Activated T-helper 1 cell treated with Interleukin-2 at 50 U/mL for 16 hours (primary cell): ENCODE results near the gene CELF4.

Source experiments
- DNase-seq: peaks from one replicate; pipeline ENCODE4 v3.0.0-alpha.2; 2020; ENCODE audit warnings: low read depth

The CELF4 gene

DNA sequence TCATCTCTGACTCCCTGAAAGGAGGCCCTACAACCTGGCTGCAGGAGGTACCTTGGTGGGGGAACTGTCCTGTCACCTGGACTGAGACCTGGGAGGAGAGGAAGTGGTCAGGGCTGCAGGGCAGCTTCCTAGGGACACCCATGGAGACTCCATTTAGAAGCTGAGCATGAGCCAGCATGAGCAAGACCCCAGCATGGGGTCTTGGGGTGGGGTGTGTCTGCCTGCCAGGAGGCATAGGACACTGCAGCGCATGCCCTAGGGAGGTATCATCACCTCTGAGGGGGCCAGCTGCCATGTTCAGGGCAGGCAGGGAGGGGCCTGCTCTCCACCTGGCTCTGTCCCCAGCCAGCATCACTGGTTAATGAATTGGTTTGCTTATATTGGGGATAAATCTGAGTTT is 249.7 kb downstream of the CELF4 start:
- DNase-seq = no peak

DNA sequence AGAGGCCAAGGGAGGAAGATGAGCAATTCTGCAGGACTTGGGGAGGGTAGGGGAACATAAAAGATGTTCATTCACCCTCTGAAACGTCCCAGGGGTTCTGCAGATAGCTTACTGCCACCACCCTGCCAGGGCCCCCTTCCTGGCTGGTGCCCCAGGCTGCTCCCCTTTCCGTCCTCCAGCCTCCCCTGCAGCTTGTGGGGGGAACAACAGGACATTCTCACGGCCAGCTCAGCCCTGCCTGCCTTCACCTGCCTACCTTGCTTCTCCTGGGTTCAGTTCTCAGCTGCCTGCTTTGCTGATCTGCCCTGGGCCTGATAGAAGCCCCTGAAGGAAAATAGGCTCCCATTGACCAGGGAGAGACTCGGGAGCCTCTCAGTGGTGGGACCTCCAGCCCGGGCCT is 251.1 kb downstream of the CELF4 start:
- DNase-seq = no peak

DNA sequence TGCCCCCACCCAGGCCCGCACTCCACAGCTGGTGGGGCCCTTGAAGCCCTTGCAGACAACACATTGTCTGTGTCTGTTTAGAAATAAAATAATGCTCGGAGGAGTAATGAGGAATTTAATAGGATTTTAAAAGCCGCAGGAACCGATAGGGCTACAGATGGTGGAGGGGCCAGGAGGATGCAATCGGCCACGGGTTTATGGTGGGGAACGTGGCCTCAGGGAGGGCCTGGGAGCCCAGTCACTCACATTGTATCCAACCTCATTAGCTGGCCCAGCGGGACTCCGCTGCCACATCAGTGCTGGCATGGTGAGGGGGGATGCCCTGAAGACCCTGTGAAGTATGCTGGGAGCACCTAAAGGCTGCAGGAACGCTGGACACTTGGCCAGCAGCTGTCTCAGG is 252.0 kb downstream of the CELF4 start:
- no peak for DNase-seq

DNA sequence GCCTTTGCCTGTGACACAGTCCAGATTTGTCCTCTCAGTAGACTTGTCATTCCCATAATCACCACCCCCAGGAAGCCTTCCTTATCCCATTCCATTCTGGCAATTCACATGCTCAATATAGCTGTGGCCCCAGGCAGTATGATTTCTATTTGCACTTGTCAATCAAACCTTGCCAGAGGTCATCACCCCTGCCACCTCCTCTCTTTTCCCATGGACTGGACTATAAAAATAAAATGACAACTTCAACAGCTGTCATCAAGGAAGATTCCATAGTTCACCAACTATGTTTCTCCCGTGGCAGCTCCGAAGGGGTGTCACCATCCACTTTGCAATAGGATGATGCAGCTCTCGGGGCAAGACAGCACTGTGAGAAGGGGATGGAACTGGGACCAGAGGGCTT is 255.7 kb downstream of the CELF4 start:
- DNase-seq = no peak

GRCh38 chr18:37309059-37309458 is 256.5 kb downstream of the CELF4 start:
- DNase-seq = no peak

DNA sequence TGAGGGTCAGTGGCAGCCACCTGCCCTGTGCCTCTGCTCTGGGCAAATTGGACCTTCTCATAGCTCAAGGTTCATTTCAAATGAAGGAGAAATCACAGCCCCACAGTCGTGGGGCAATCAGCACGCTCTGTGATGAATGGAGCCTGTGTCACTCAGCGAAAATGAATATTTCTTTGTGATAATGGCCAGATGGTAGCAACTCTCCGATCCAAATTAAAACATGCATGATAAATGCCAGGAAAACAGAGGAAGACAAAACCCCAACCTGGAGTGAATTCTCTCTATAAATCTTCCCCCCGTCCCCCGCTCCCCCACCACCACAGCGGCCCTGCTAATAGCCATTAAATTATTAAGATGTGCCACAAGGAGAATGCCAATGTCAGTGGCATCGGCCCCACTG is 258.4 kb downstream of the CELF4 start:
- DNase-seq = no peak

DNA sequence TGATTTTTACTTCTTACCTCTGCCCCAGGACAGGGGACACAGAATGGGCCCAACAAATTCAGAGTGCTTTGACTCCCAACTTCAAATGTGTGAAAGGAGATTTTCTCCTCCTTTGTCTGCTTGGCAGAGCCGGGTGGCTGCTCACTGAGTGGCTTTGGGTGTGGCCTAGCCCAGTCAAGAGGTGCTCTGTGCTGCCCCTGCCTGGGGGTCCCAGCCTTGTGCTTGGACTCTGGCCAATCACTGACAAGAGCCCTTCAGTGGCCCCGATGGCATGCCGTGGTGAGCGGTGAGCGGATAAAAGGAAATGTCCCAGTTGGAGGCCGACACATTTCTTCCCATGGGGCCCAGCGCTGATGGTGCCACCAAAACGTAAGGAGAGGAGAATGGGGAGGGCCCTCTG is 259.2 kb downstream of the CELF4 start:
- no peak for DNase-seq

- DNase-seq = no peak
These were observed 260.5 kb downstream of the CELF4 start for GRCh38 chr18:37305066-37305465.

DNA sequence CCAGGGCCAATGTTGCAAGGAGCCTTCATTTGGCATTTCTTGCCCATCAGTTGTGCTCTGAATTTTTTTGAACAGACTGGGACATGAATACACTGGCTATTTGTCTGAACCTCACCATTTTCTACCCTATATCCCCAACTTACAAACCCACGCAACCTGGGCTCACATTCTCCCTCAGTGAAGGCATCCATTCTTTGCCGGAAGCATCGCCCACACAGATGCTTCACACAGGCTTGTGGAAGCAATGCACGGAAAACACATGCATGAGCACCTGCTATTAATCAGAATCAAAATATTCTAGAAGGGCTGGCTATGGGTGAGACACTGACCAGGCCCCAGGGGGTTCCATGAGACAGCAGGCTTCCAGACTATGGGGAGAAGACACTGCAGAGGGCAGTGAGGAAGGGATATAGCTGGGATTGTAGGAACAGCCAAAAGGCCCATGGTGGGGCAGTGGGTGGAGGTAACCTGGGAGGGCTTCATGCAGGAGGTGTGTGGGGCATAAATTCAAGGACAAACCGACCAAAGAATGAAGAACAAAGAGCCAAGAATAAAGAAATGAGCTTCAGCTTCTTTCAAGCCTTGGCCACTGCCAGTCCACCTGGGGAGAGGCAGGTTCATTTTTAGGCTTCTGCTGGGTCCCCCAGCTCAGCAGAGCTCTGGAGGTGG is 261.5 kb downstream of the CELF4 start:
- no peak for DNase-seq

- DNase-seq = no peak
These were observed 262.6 kb downstream of the CELF4 start for GRCh38 chr18:37303009-37303408.

GRCh38 chr18:37302519-37302918 is 263.1 kb downstream of the CELF4 start:
- DNase-seq = no peak

- no peak for DNase-seq
These were observed 265.9 kb downstream of the CELF4 start for GRCh38 chr18:37299471-37300304.

DNA sequence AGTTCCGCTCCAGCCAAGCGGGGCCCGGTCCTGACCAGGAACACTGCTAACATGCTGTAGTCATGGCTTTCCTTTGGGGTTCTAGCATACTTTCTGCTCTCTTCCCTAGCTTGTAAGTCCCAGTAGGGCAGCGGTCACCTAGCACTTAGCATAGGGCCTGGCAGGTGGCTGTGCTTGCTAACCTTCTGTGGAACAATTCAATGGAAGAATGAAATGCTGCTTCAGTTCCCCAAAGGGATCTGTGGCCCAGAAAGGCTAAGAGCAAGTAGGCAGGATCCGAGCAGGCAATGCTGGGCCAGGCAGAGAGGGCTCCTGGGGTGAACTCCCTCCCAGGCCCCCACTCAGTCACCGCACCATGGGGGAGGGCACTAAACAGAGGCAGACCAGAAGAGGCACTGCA is 266.8 kb downstream of the CELF4 start:
- no peak for DNase-seq

GRCh38 chr18:37297106-37297505 is 268.5 kb downstream of the CELF4 start:
- no peak for DNase-seq

DNA sequence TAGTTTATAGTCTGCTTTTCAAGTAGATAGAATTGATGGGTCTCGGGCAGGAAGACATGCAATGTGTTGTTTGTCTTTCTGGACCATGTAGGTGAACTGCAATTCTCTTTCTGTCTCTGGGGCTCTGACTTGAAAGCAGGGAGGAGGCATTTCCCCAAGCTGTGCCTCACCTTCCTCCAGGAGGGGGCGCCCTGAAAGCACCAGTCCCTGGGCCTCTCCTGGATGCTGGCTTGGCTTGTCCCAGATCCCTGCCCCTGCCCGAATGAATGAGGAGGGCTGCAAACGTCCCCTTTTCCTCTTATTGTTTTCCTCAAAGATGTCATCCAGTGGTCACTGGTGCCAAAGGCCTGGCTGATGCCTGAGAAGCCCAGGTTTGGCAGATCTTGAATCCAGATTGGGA is 270.6 kb downstream of the CELF4 start:
- DNase-seq = no peak

GRCh38 chr18:37293359-37293758 is 272.2 kb downstream of the CELF4 start:
- DNase-seq = no peak

GRCh38 chr18:37289423-37289822 is 276.2 kb downstream of the CELF4 start:
- no peak for DNase-seq

GRCh38 chr18:37287601-37288000 is 278.0 kb downstream of the CELF4 start:
- no peak for DNase-seq

DNA sequence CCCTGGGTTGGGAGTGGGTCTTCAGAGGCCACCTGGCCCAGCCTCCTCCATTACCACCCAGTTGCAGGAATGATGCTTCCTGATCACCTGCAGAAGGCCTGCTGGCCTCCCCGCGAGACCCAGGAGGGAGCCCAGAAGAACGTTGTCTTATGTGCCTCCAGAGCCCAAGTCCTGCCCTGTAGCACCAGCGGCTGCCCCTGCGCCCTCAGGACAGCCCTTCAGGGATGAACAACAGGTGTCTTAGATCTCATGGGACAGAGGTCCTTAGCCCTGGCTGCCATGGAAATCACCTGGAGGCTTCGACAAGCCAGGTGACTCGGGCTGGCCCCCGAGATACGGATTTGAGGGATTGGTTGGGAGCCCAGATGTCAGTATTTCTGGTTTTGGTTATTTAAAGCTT is 278.8 kb downstream of the CELF4 start:
- DNase-seq = no peak

- DNase-seq = no peak
These were observed 279.8 kb downstream of the CELF4 start for GRCh38 chr18:37285825-37286224.

GRCh38 chr18:37284260-37284659 is 281.3 kb downstream of the CELF4 start:
- no peak for DNase-seq

GRCh38 chr18:37282386-37283037 is 283.1 kb downstream of the CELF4 start:
- no peak for DNase-seq

DNA sequence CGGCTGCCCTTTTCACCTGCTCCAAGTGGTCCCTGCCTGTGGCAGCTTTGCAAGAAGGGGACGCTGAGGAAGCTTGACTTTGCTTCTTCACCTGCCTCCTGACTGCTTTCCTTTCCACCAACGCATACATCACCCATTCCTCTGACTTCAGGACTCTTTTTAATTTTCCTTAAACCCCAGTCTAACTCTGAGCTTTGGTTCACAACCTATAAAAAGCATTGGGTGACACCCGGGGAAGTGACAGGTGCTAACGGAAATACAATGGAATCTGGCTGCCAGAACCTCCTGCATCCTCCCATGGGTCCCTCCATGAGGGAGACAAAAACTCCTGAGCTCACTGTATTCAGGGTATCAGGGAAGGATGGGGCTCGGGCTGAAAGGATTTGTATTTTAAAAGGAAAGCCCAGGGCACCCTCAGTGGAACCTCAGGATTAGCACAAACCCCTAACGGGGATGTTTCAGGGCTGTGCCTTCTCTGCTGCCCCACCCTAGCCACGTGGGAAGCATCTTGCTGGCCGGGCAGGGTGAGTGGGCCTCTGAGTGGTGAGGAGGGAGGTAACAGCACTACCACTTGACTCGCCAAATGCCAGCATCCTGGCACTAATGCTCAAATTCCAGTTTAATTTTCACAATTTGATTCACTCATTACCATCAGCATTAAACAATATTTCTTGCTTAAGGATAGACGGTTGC is 284.8 kb downstream of the CELF4 start:
- DNase-seq = no peak
